Mesenchymal stem cell (in vitro differentiated cells and primary cell): ENCODE measurements around the gene AZU1.

Experiments
- DNase-seq: peaks from one replicate; pipeline ENCODE4 v3.0.0-alpha.2; 2013
- H2AFZ ChIP-seq: one replicate; pipeline ENCODE4 v1.6.1; 2013; ENCODE audit warnings: low read depth, mild to moderate bottlenecking, control low read depth, inconsistent platforms, low read length, moderate library complexity
- H2AK5ac ChIP-seq: 2 replicates; pipeline ENCODE4 v1.6.1; 2013; ENCODE audit warnings: low read length, moderate library complexity, mild to moderate bottlenecking, inconsistent platforms; ENCODE audit not compliant: severe bottlenecking
- H2BK120ac ChIP-seq: one replicate; pipeline ENCODE4 v1.6.1; 2013; ENCODE audit warnings: low read depth, mild to moderate bottlenecking, inconsistent platforms, low read length, moderate library complexity
- H2BK12ac ChIP-seq, 2 experiments: one replicate each; pipeline ENCODE4 v1.6.1; 2013; ENCODE audit warnings: inconsistent platforms in 2 of 2, low read length in 2 of 2, mild to moderate bottlenecking in 2 of 2, moderate library complexity in 2 of 2, control low read depth in 1 of 2
- H2BK15ac ChIP-seq: one replicate; pipeline ENCODE4 v1.6.1; 2013; ENCODE audit warnings: mild to moderate bottlenecking, low read depth, inconsistent platforms; ENCODE audit not compliant: poor library complexity, severe bottlenecking
- H2BK5ac ChIP-seq: 2 replicates; pipeline ENCODE4 v1.6.1; 2013; ENCODE audit warnings: low read depth, mild to moderate bottlenecking, low read length, control low read depth, inconsistent platforms; ENCODE audit not compliant: poor library complexity, severe bottlenecking
- H3K14ac ChIP-seq, 2 experiments: one replicate each; pipeline ENCODE4 v1.6.1; 2013; ENCODE audit warnings: inconsistent platforms in 2 of 2, low read length in 2 of 2, control low read depth in 1 of 2, mild to moderate bottlenecking in 1 of 2, moderate library complexity in 1 of 2
- H3K18ac ChIP-seq, 2 experiments: one replicate each; pipeline ENCODE4 v1.6.1; 2013; ENCODE audit warnings: inconsistent platforms in 2 of 2, low read length in 2 of 2, control low read depth in 1 of 2, low read depth in 1 of 2, mild to moderate bottlenecking in 1 of 2
- H3K23ac ChIP-seq, 2 experiments: one replicate each; pipeline ENCODE4 v1.6.1; 2013; ENCODE audit warnings: inconsistent platforms in 2 of 2, low read length in 2 of 2, mild to moderate bottlenecking in 2 of 2, moderate library complexity in 2 of 2, control low read depth in 1 of 2
- H3K27ac ChIP-seq: 2 replicates; pipeline ENCODE4 v1.5.1; 2013; ENCODE audit warnings: mild to moderate bottlenecking, moderate library complexity, low read length, control low read depth, inconsistent platforms; ENCODE audit not compliant: poor library complexity, severe bottlenecking
- H3K27me3 ChIP-seq, 2 experiments: 2 replicates each; pipeline versions ENCODE4 v1.6.1 to v1.7.0; 2013; ENCODE audit warnings: low read length in 2 of 2, mild to moderate bottlenecking in 2 of 2, moderate library complexity in 2 of 2, control low read depth in 1 of 2, inconsistent platforms in 1 of 2; ENCODE audit not compliant: control insufficient read depth in 1 of 2, insufficient read depth in 1 of 2
- H3K36me3 ChIP-seq, 2 experiments: 2 replicates each; pipeline versions ENCODE4 v1.6.1 to v1.7.0; 2013; ENCODE audit warnings: low read length in 2 of 2, control low read depth in 1 of 2, inconsistent platforms in 1 of 2, low read depth in 1 of 2, mild to moderate bottlenecking in 1 of 2; ENCODE audit not compliant: insufficient read depth in 2 of 2, control insufficient read depth in 1 of 2
- H3K4ac ChIP-seq, 2 experiments: one replicate each; pipeline ENCODE4 v1.6.1; 2013; ENCODE audit warnings: inconsistent platforms in 2 of 2, low read length in 2 of 2, mild to moderate bottlenecking in 2 of 2, moderate library complexity in 2 of 2, control low read depth in 1 of 2, low read depth in 1 of 2
- H3K4me1 ChIP-seq: 2 replicates; pipeline ENCODE4 v1.6.1; 2013; ENCODE audit warnings: low read depth, low read length, control low read depth; ENCODE audit not compliant: control insufficient read depth, insufficient read depth
- H3K4me2 ChIP-seq: 2 replicates; pipeline ENCODE4 v1.6.1; 2013; ENCODE audit warnings: low read length, mild to moderate bottlenecking, inconsistent platforms; ENCODE audit not compliant: poor library complexity, severe bottlenecking
- H3K4me3 ChIP-seq, 2 experiments: 2 replicates each; pipeline versions ENCODE4 v1.5.1 to v1.7.0; 2013; ENCODE audit warnings: low read length in 2 of 2, mild to moderate bottlenecking in 2 of 2, control low read depth in 1 of 2, low read depth in 1 of 2; ENCODE audit not compliant: insufficient read depth in 1 of 2
- H3K79me1 ChIP-seq: replicated peaks from 2 replicates; pipeline ENCODE4 v1.6.1; 2013; ENCODE audit warnings: mild to moderate bottlenecking, control low read depth, low read length, inconsistent platforms; ENCODE audit not compliant: poor library complexity, severe bottlenecking
- H3K9ac ChIP-seq: 2 replicates; pipeline ENCODE4 v1.7.0; 2013; ENCODE audit warnings: mild to moderate bottlenecking, low read length, moderate library complexity
- H3K9me3 ChIP-seq: 2 replicates; pipeline ENCODE4 v1.7.0; 2013; ENCODE audit warnings: mild to moderate bottlenecking, low read length; ENCODE audit not compliant: control insufficient read depth
- H4K8ac ChIP-seq: one replicate; pipeline ENCODE4 v1.6.1; 2013; ENCODE audit warnings: inconsistent platforms, mild to moderate bottlenecking, low read length, moderate library complexity
- H4K91ac ChIP-seq: one replicate; pipeline ENCODE4 v1.6.1; 2013; ENCODE audit warnings: mild to moderate bottlenecking, low read length, inconsistent platforms
- WGBS: methylation state at CpG from one replicate; pipeline ENCODE4 v1.1.7; 2013; ENCODE audit warnings: mixed read lengths; 5-methylcytosine and 5-hydroxymethylcytosine counted together

The AZU1 gene

GRCh38 chr19:854549-854948, 26.9 kb downstream of the AZU1 start:
- H4K91ac ChIP-seq, result no peak overlapping the region
- H2BK5ac ChIP-seq, result no peak overlapping the region
- H3K36me3 ChIP-seq, result no peaks in the 10 kb centered on the region
- no peak overlapping the region for H2AK5ac ChIP-seq
- H3K27ac ChIP-seq, result no peak overlapping the region
- H3K79me1 ChIP-seq, result no peaks in the 10 kb centered on the region
- no peak overlapping the region for H3K4me2 ChIP-seq
- no peak overlapping the region for H2AFZ ChIP-seq
- no peak overlapping the region for H3K9ac ChIP-seq
- no peaks in the 10 kb centered on the region for H3K9me3 ChIP-seq
- no peak overlapping the region for H3K14ac ChIP-seq
- no peak overlapping the region for H3K4me3 ChIP-seq
- no peak overlapping the region for H2BK15ac ChIP-seq
- H3K4ac ChIP-seq, result no peak overlapping the region
- H3K4me1 ChIP-seq, result peaks cover 13% of the 10 kb centered on the region
- no peak for DNase-seq
- no peak overlapping the region for H3K18ac ChIP-seq
- no peak overlapping the region for H2BK12ac ChIP-seq
- H3K23ac ChIP-seq, result no peak overlapping the region
- no peak overlapping the region for H4K8ac ChIP-seq
- WGBS, result 93% methylated on average over 4 of the region's 6 CpGs
- H3K27me3 ChIP-seq, result no peaks in the 10 kb centered on the region
- H2BK120ac ChIP-seq, result no peak overlapping the region

- Histone ChIP-seq H2AFZ (no peak overlapping the region), H3K27ac (no peak overlapping the region), H3K27me3 (no peaks in the 10 kb centered on the region), H3K23ac (no peak overlapping the region), H3K4me3 (no peak overlapping the region), H3K4ac (no peak overlapping the region), H3K4me2 (no peak overlapping the region), H3K36me3 (no peaks in the 10 kb centered on the region), H3K14ac (no peak overlapping the region), H3K9ac (no peak overlapping the region), H3K9me3 (no peaks in the 10 kb centered on the region), H2BK5ac (no peak overlapping the region), H2BK15ac (no peak overlapping the region), H3K18ac (no peak overlapping the region), H2AK5ac (no peak overlapping the region), H2BK12ac (peak overlapping the region in 1 of 2 experiments; percentile 48), H4K91ac (no peak overlapping the region), H3K79me1 (no peaks in the 10 kb centered on the region), H4K8ac (no peak overlapping the region), H2BK120ac (no peak overlapping the region), H3K4me1 (peaks cover 15% of the 10 kb centered on the region)
- 87% methylated on average over 12 of the region's 12 CpGs for WGBS
- DNase-seq, result no peak
Observed at GRCh38 chr19:855142-855541, 27.5 kb downstream of the AZU1 start.

GRCh38 chr19:855566-856120, 28.0 kb downstream of the AZU1 start:
- H3K27ac ChIP-seq, result no peak overlapping the region
- H4K8ac ChIP-seq, result no peak overlapping the region
- no peaks in the 10 kb centered on the region for H3K79me1 ChIP-seq
- no peak overlapping the region for H4K91ac ChIP-seq
- H3K4me1 ChIP-seq, result peaks cover 14% of the 10 kb centered on the region
- no peak overlapping the region for H3K18ac ChIP-seq
- H2BK120ac ChIP-seq, result no peak overlapping the region
- no peak overlapping the region for H3K4me2 ChIP-seq
- no peak overlapping the region for H3K23ac ChIP-seq
- no peak for DNase-seq
- H3K14ac ChIP-seq, result no peak overlapping the region
- 88% methylated on average over 40 of the region's 40 CpGs for WGBS
- H3K36me3 ChIP-seq, result no peaks in the 10 kb centered on the region
- H2BK15ac ChIP-seq, result no peak overlapping the region
- H2BK5ac ChIP-seq, result no peak overlapping the region
- no peak overlapping the region for H2AFZ ChIP-seq
- no peak overlapping the region for H3K9ac ChIP-seq
- H3K27me3 ChIP-seq, result no peaks in the 10 kb centered on the region
- no peak overlapping the region for H3K4ac ChIP-seq
- no peaks in the 10 kb centered on the region for H3K9me3 ChIP-seq
- H2AK5ac ChIP-seq, result no peak overlapping the region
- no peak overlapping the region for H3K4me3 ChIP-seq
- H2BK12ac ChIP-seq, result no peak overlapping the region

- Histone ChIP-seq H3K14ac (no peak overlapping the region), H4K91ac (no peak overlapping the region), H2BK120ac (no peak overlapping the region), H3K4me1 (peaks cover 27% of the 10 kb centered on the region), H2AFZ (no peak overlapping the region), H3K27me3 (no peaks in the 10 kb centered on the region), H3K18ac (no peak overlapping the region), H3K4ac (no peak overlapping the region), H3K4me3 (no peak overlapping the region), H3K79me1 (no peaks in the 10 kb centered on the region), H2AK5ac (no peak overlapping the region), H2BK5ac (no peak overlapping the region), H3K23ac (no peak overlapping the region), H3K9me3 (no peaks in the 10 kb centered on the region), H4K8ac (no peak overlapping the region), H2BK12ac (no peak overlapping the region), H2BK15ac (no peak overlapping the region), H3K9ac (no peak overlapping the region), H3K36me3 (peaks cover 0 to 3% of the 10 kb centered on the region in 2 experiments), H3K4me2 (no peak overlapping the region), H3K27ac (no peak overlapping the region)
- no peak for DNase-seq
- WGBS, result 75% methylated on average over 8 of the region's 9 CpGs
Observed at GRCh38 chr19:858284-858683, 30.6 kb downstream of the AZU1 start.
